Testis (tissue), 3 donors: ENCODE results near the gene PIR. TPM values are rescaled to one million over a fixed set of nuclear protein-coding genes. Genes with fewer than 3 reads are reported as not detected.

Source experiments
- DNase-seq: peaks from one replicate; pipeline ENCODE4 v3.0.0-alpha.2; 2019
- H3K27ac ChIP-seq, 2 donors: fragments of 200-600 bp; sonication (generic); one replicate each; pipeline ENCODE4 v1.5.1; 2019
- H3K27me3 ChIP-seq: fragments of 200-600 bp; sonication (generic); one replicate; pipeline ENCODE4 v1.5.1; 2019
- H3K36me3 ChIP-seq: fragments of 200-600 bp; sonication (generic); one replicate; pipeline ENCODE4 v1.5.1; 2017; ENCODE audit warnings: low read depth; ENCODE audit errors: missing control alignments
- H3K4me1 ChIP-seq: fragments of 200-600 bp; sonication (generic); one replicate; pipeline ENCODE4 v1.5.1; 2019
- H3K4me3 ChIP-seq, 2 donors: fragments of 200-600 bp; sonication (generic); one replicate each; pipeline ENCODE4 v1.5.1; 2017 to 2019
- H3K9me3 ChIP-seq: fragments of 200-600 bp; sonication (generic); one replicate; pipeline ENCODE4 v1.5.1; 2017
- POLR2A ChIP-seq: fragments of 450-650 bp; IDR thresholded peaks from one replicate; pipeline ENCODE4 v1.6.1; 2017; ENCODE audit warnings: antibody characterized with exemption, mild to moderate bottlenecking, moderate library complexity
- WGBS, 2 donors: methylation state at CpG; one replicate each; pipeline ENCODE4 v1.1.5; 2018; 5-methylcytosine and 5-hydroxymethylcytosine counted together
- intact Hi-C: fragments of 100-400 bp; cut with DNase I; formaldehyde crosslinking; loops from one replicate; pipeline ENCODE4 v1.15.1; 2023; ENCODE audit warnings: low total_unique reads
- polyA plus RNA-seq: library from polyadenylated mRNA; stranded (reverse); fragments of 350-450 nt; fragmentation: Illumina TruSeq; extraction: RNeasy Lipid Tissue Mini Kit (QIAGEN cat#74804); gene quantifications from one replicate; pipeline ENCODE4 v1.2.3, GENCODE V29; 2014; ENCODE audit warnings: low read depth, low replicate concordance; ENCODE audit not compliant: insufficient read depth
- total RNA-seq, 2 donors: library from RNA; depleted of rRNA; stranded (reverse); fragments of >200 nt; gene quantifications; one replicate each; pipeline ENCODE4 v1.2.3, GENCODE V29; 2016
- TF ChIP-seq, protein P1 (sequence below), 3 experiments: fragments of 450-650 bp in 2 of 3; fragments of 200-600 bp in 1 of 3; sonication (generic) in 1 of 3; IDR thresholded peaks; one replicate each; pipeline ENCODE4 v1.5.1; 2016 to 2019; ENCODE audit warnings: antibody characterized with exemption in 3 of 3, mild to moderate bottlenecking in 2 of 3, moderate library complexity in 1 of 3

Gene PIR
- total and polyA plus RNA-seq, 3 donors from 2014 or later = 9.7 to 11.0 (median 10.3) TPM

DNA sequence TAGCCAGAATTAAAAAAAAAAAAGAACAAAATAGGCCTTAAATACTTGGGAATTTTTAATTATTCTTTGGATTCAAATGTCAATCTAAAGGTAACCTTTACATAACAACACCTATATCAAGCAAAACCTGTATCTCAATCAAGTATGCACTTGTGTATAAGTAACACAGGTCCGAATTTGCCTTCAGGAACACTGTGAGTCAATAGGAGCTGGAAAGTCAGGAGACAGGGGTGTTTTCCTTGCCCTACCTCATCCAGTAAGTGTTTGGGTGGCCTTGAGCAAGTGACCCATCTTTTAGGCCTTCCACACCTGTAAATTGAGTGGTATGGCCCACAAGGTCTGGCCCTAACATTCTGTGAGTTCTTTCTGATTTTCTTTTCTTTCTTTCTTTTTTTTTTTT is 68.1 kb downstream of the PIR start:
- no peaks in the 10 kb centered on the region for H3K9me3 ChIP-seq
- WGBS, 2 donors = 78 to 94% methylated on average over 1 of the region's 1 CpG
- no peaks in the 10 kb centered on the region for H3K36me3 ChIP-seq
- H3K27me3 ChIP-seq = no peaks in the 10 kb centered on the region
- DNase-seq = no peak
- intact Hi-C loops = no loop called here
- no peak overlapping the region for H3K4me3 ChIP-seq
- H3K4me1 ChIP-seq = no peaks in the 10 kb centered on the region
- TF ChIP-seq POLR2A = no peak
- TF ChIP-seq, protein P1, sequence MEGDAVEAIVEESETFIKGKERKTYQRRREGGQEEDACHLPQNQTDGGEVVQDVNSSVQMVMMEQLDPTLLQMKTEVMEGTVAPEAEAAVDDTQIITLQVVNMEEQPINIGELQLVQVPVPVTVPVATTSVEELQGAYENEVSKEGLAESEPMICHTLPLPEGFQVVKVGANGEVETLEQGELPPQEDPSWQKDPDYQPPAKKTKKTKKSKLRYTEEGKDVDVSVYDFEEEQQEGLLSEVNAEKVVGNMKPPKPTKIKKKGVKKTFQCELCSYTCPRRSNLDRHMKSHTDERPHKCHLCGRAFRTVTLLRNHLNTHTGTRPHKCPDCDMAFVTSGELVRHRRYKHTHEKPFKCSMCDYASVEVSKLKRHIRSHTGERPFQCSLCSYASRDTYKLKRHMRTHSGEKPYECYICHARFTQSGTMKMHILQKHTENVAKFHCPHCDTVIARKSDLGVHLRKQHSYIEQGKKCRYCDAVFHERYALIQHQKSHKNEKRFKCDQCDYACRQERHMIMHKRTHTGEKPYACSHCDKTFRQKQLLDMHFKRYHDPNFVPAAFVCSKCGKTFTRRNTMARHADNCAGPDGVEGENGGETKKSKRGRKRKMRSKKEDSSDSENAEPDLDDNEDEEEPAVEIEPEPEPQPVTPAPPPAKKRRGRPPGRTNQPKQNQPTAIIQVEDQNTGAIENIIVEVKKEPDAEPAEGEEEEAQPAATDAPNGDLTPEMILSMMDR (IDR thresholded peaks at IDR 0.05) = no peak
- H3K27ac ChIP-seq = no peak overlapping the region

DNA sequence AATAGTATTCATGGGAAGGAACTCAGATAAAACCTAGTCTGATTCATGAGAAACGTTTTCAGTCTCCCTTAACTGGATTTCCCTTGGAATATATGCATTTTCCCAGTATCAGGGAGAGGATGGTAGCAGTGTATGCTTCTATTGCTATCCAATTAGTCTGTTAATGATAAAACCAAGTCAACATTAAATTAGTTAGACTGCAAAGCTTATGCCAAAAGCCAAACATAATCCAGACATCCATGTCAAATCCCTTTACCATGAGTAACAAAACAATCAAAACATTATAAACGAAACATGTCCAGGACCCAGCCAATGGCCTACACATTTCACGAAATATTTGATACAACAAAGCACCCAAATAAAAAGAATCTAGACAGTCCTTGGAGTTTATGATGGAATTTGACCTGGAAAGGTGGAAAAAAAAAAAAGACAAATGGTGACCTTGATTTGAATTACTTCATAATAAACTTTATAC is 74.4 kb downstream of the PIR start:
- intact Hi-C loops = no loop called here
- WGBS, 2 donors = 56 to 64% methylated on average over 3 of the region's 3 CpGs
- no peaks in the 10 kb centered on the region for H3K4me1 ChIP-seq
- TF ChIP-seq, protein P1 (IDR thresholded peaks at IDR 0.05) = no peak
- no peak for TF ChIP-seq POLR2A
- H3K27me3 ChIP-seq = no peaks in the 10 kb centered on the region
- no peak overlapping the region for H3K4me3 ChIP-seq
- no peaks in the 10 kb centered on the region for H3K36me3 ChIP-seq
- H3K27ac ChIP-seq = no peak overlapping the region
- H3K9me3 ChIP-seq = no peaks in the 10 kb centered on the region
- no peak for DNase-seq

DNA sequence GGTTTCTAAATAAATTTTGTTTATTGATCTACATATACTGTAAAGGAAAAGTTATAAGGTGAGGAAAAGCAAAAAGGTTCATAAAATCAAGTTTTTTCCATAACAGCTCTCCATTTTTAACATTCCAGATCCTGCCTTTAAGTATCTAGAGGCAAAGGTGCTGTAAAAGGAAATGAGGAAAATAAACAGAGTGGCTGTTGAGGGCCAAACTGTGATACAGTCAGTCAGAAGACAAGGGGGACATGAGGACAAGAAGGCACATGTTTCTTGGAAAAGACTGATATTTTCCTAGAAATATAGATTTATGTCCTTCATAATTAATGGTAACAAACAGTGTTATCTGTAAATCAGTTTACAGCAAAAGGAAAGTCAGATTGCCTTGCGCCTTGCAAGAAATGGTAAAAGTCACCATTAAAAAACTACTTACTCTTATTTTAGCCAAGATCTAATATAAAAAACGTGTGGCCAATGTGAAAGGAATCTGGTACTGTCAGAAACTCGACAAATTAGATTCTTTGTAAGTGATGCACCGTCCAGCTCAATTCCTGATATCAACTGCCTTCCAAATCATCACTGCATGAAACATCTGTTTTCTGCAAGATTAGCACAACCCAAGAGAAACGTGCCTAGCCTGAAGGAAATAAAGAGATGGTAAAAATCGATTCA is 75.0 kb downstream of the PIR start:
- intact Hi-C loops = no loop called here
- TF ChIP-seq, protein P1 (IDR thresholded peaks at IDR 0.05) = no peak
- TF ChIP-seq POLR2A = no peak
- 67 to 77% methylated on average over 6 of the region's 6 CpGs for WGBS, 2 donors

DNA sequence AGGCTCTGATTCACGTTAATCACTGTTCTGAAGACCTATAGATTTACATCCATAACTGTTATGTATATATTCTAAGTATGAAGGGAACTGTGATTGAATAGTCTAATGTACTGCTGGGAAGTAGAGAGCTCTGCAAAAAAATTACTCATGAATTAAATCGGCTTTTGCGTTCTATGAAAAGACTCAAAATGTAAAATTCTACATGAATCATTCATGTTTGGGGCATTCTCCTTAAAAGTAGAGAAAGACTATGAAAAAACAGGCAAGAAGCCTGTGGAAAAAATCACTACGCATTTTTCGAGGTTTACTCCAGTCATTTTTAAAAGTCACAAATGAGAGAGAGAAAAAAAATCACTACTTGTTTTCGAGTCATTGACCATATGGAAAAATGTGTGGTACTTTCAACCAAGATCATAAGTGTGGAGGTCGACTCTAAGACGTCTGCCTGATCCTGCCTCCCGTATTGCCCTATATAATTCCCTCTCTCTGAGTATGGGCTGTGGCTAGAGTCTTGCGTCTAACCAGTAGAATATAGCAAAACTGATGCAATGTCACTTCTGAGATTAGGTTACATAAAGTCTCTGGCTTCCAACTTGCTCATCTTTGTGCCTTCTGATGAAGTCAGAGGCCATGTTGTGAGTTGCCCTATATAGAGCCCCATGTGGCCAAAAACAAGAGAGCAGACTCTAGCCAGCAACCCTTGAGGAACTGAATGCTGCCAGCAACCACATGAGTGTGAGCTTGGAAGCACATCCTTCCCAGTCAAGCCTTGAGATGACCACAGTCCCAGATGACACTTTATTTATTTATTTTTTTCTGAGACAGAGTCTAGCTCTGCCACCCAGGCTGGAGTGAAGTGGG is 76.8 kb downstream of the PIR start:
- no peak overlapping the region for H3K27ac ChIP-seq
- TF ChIP-seq, protein P1 (IDR thresholded peaks at IDR 0.05) = no peak
- TF ChIP-seq POLR2A = no peak
- no peaks in the 10 kb centered on the region for H3K36me3 ChIP-seq
- no peak overlapping the region for H3K4me3 ChIP-seq
- 86 to 98% methylated on average over 10 of the region's 10 CpGs for WGBS, 2 donors
- intact Hi-C loops = no loop called here
- no peaks in the 10 kb centered on the region for H3K4me1 ChIP-seq
- H3K9me3 ChIP-seq = no peaks in the 10 kb centered on the region
- DNase-seq = no peak
- no peaks in the 10 kb centered on the region for H3K27me3 ChIP-seq

More for the DNA sequence above, 75.0 kb downstream of the PIR start:
- DNase-seq = no peak
- no peak overlapping the region for H3K4me3 ChIP-seq
- H3K36me3 ChIP-seq = no peaks in the 10 kb centered on the region
- no peaks in the 10 kb centered on the region for H3K4me1 ChIP-seq
- H3K27ac ChIP-seq = no peak overlapping the region
- H3K9me3 ChIP-seq = no peaks in the 10 kb centered on the region
- no peaks in the 10 kb centered on the region for H3K27me3 ChIP-seq
